Prostate gland (tissue), 2 donors: Measurements from ENCODE around the gene FBXO47.

Experiments
- CTCF ChIP-seq, 4 experiments: fragments of 200-600 bp in 2 of 4; fragments of 450-650 bp in 2 of 4; sonication (generic) in 2 of 4; IDR thresholded peaks; 1 replicate in 3 of 4; 2 replicates in 1 of 4; pipeline ENCODE4 v1.5.1; 2016 to 2019; ENCODE audit warnings: antibody characterized with exemption in 4 of 4, mild to moderate bottlenecking in 2 of 4, moderate library complexity in 2 of 4
- POLR2AphosphoS5 ChIP-seq: sonication (generic); formaldehyde crosslinking; IDR thresholded peaks from one replicate; pipeline ENCODE4 v1.6.1; 2017; ENCODE audit warnings: antibody characterized with exemption

DNA sequence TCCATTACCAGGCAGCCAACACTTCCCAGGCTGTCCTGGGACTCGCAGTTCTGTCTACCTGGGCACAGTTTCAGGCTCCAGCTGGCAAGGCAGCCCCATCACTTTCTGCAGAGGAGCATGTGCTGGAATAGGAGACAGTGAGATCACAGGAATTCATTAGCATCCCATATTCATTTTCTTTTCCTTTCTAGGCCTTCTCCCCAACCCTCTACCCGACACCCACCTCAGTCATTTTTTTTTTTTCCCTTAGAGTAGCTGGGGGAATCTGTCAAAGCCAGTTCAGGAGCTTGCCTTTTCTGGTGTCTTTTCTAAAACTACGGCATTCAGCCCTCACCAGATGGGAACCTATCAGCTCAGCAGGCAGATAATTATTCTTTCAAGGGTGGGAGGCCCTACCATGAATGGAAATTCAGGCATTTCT, 42.4 kb upstream of the FBXO47 start:
- TF ChIP-seq CTCF (IDR thresholded peaks at IDR 0.05) (no peak), POLR2AphosphoS5 (no peak)
